B cell (primary cell): ENCODE data around the gene SPECC1L. TPM values are rescaled to one million over a fixed set of nuclear protein-coding genes. Genes with fewer than 3 reads are reported as not detected.

Source experiments
- ATAC-seq: fragments of 200-7000 bp; cut with Tn5 transposase; one replicate; pipeline ENCODE4 v1.10.0; 2021; ENCODE audit warnings: low read depth, mild to moderate bottlenecking, moderate number of reproducible peaks, moderate library complexity
- CTCF ChIA-PET: fragments of 350-600 bp; sonication (Branson Sonifier 250); formaldehyde crosslinking; loops from one replicate; lab custom pipeline; 2021; ENCODE audit warnings: antibody characterized with exemption, inconsistent platforms; lab: Charles Lee
- POLR2A ChIA-PET: fragments of 350-600 bp; sonication (Branson Sonifier 250); formaldehyde crosslinking; loops from one replicate; lab custom pipeline; 2021; ENCODE audit warnings: antibody characterized with exemption; lab: Charles Lee
- DNase-seq: peaks from one replicate; pipeline ENCODE4 v3.0.0; 2013
- H2AFZ ChIP-seq: 2 replicates; pipeline ENCODE4 v1.6.1; 2012; ENCODE audit warnings: mild to moderate bottlenecking, low read depth, low read length; ENCODE audit not compliant: insufficient read depth, poor library complexity, severe bottlenecking
- H3K27ac ChIP-seq, 2 donors: 1 replicate in 1 of 2; 2 replicates in 1 of 2; pipeline ENCODE4 v1.5.1; 2012 to 2013; ENCODE audit warnings: low read length in 2 of 2, mild to moderate bottlenecking in 2 of 2, moderate library complexity in 1 of 2
- H3K27me3 ChIP-seq, 4 experiments: fragments of 200-600 bp in 1 of 4; sonication (generic) in 1 of 4; replicated peaks in 1 of 4; 1 replicate in 2 of 4; 2 replicates in 2 of 4; pipeline versions ENCODE4 v1.6.1 to v1.7.0; 2013 to 2016; ENCODE audit warnings: low read length in 3 of 4, mild to moderate bottlenecking in 2 of 4, mixed read lengths in 1 of 4, moderate library complexity in 1 of 4; ENCODE audit not compliant: insufficient read depth in 4 of 4, control insufficient read depth in 3 of 4; ENCODE audit errors: control extremely low read depth in 1 of 4
- H3K36me3 ChIP-seq, 2 experiments: replicated peaks in 1 of 2; 1 replicate in 1 of 2; 2 replicates in 1 of 2; pipeline versions ENCODE4 v1.6.1 to v1.7.1; 2013; ENCODE audit warnings: low read length in 1 of 2; ENCODE audit not compliant: insufficient read depth in 2 of 2, control insufficient read depth in 1 of 2; ENCODE audit errors: control extremely low read depth in 1 of 2, extremely low read depth in 1 of 2
- H3K4me1 ChIP-seq, 2 donors: fragments of 200-600 bp in 1 of 2; sonication (generic) in 1 of 2; 1 replicate in 1 of 2; 2 replicates in 1 of 2; pipeline versions ENCODE4 v1.5.1 to v1.6.1; 2013 to 2017; ENCODE audit warnings: low read length in 2 of 2; ENCODE audit not compliant: control insufficient read depth in 2 of 2, insufficient read depth in 2 of 2
- H3K4me2 ChIP-seq: replicated peaks from 2 replicates; pipeline ENCODE3; 2012; ENCODE audit warnings: mild to moderate bottlenecking, low read depth, low read length; ENCODE audit not compliant: poor library complexity, severe bottlenecking
- H3K4me3 ChIP-seq, 5 experiments: fragments of 200-600 bp in 1 of 5; sonication (generic) in 1 of 5; 1 replicate in 3 of 5; 2 replicates in 2 of 5; pipeline versions ENCODE4 v1.5.1 to v1.7.0; 2011 to 2016; ENCODE audit warnings: low read length in 4 of 5, mild to moderate bottlenecking in 4 of 5, low read depth in 2 of 5, control low read depth in 1 of 5, moderate library complexity in 1 of 5; ENCODE audit not compliant: insufficient read depth in 1 of 5; ENCODE audit errors: control extremely low read depth in 1 of 5, extremely low read depth in 1 of 5
- H3K79me2 ChIP-seq: fragments of 200-600 bp; sonication (generic); one replicate; pipeline ENCODE4 v1.6.0; 2016; ENCODE audit warnings: low read length; ENCODE audit not compliant: control insufficient read depth, insufficient read depth
- H3K9ac ChIP-seq: fragments of 200-600 bp; sonication (generic); 2 replicates; pipeline ENCODE4 v1.6.1; 2017; ENCODE audit warnings: mild to moderate bottlenecking, low read length, moderate library complexity
- H3K9me3 ChIP-seq, 3 donors: one replicate each; pipeline versions ENCODE4 v1.6.1 to v1.7.1; 2013; ENCODE audit warnings: low read length in 2 of 3; ENCODE audit not compliant: control insufficient read depth in 2 of 3, insufficient read depth in 1 of 3; ENCODE audit errors: control extremely low read depth in 1 of 3
- H4K20me1 ChIP-seq: 2 replicates; pipeline ENCODE4 v1.6.0; 2012; ENCODE audit warnings: mild to moderate bottlenecking, low read length; ENCODE audit not compliant: insufficient read depth, control insufficient read depth, poor library complexity, severe bottlenecking
- H3K27ac Mint-ChIP-seq: one replicate; pipeline ENCODE4 v1.8.0; 2021; ENCODE audit warnings: mixed read lengths
- H3K27me3 Mint-ChIP-seq: one replicate; pipeline ENCODE4 v1.8.0; 2021; ENCODE audit warnings: mixed read lengths
- H3K4me1 Mint-ChIP-seq: one replicate; pipeline ENCODE4 v1.8.0; 2021; ENCODE audit warnings: mixed read lengths
- H3K4me3 Mint-ChIP-seq: one replicate; pipeline ENCODE4 v1.8.0; 2021; ENCODE audit warnings: mixed read lengths
- H3K9me3 Mint-ChIP-seq: one replicate; pipeline ENCODE4 v1.8.0; 2022; ENCODE audit warnings: mixed read lengths; ENCODE audit not compliant: insufficient read depth
- EZH2 ChIP-seq: IDR thresholded peaks from 2 replicates; pipeline ENCODE4 v1.6.1; 2012; ENCODE audit warnings: borderline replicate concordance, low read depth, mild to moderate bottlenecking, moderate library complexity, low read length; ENCODE audit not compliant: insufficient read depth, poor library complexity, severe bottlenecking
- WGBS: methylation state at CpG from one replicate; pipeline ENCODE4 v1.1.5; 2013; ENCODE audit warnings: missing lambda C conversion rate; ENCODE audit not compliant: insufficient coverage; 5-methylcytosine and 5-hydroxymethylcytosine counted together
- intact Hi-C: fragments of 100-400 bp; cut with micrococcal nuclease; formaldehyde crosslinking; loops from one replicate; pipeline ENCODE4 v1.10.0; 2022
- polyA plus RNA-seq: library from polyadenylated mRNA; depleted of rRNA; stranded (reverse); fragments of >200 nt; gene quantifications from 2 replicates; pipeline ENCODE4 v1.2.3, GENCODE V29; 2012
- total RNA-seq, 2 donors: library from RNA; stranded (reverse); fragments of 120-200 nt in 1 of 2; gene quantifications; 1 replicate in 1 of 2; 2 replicates in 1 of 2; pipeline versions ENCODE4 v1.2.3 to v1.2.4, GENCODE V29; 2013 to 2022
- TF ChIP-seq, protein P1 (sequence below): fragments of 200-600 bp; IDR thresholded peaks from one replicate; pipeline ENCODE4 v1.8.0; 2022; ENCODE audit warnings: antibody characterized with exemption, mild to moderate bottlenecking

Gene SPECC1L
- total and polyA plus RNA-seq, 2 donors (not counting 1 experiment from before 2014, with no cell fraction given): 14.4 to 85.3 TPM

DNA sequence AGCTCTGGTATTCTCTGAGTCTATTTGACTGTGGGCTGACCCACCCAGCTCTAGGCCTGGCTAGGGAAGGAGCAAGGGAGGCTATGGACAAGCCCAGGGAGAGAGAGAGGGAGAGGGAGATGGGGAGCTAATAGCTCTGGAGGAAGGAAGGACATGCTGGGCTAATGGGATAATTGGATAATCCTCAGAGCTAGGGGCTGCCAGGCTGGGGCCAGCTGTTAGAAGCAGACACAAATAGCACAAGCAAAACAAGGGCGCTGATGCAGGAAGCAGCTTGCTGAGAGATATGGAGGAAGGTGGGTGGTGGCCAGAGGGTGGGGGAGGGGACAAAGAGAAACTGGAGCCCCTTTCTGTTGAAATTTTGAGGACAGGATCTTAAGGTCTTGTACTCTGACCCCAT is 180.0 kb downstream of the SPECC1L start:
- no peak for DNase-seq
- H3K9me3 ChIP-seq: peaks cover 0 to 7% (median 1%) of the 10 kb centered on the region in 3 donors
- TF ChIP-seq, protein P1, sequence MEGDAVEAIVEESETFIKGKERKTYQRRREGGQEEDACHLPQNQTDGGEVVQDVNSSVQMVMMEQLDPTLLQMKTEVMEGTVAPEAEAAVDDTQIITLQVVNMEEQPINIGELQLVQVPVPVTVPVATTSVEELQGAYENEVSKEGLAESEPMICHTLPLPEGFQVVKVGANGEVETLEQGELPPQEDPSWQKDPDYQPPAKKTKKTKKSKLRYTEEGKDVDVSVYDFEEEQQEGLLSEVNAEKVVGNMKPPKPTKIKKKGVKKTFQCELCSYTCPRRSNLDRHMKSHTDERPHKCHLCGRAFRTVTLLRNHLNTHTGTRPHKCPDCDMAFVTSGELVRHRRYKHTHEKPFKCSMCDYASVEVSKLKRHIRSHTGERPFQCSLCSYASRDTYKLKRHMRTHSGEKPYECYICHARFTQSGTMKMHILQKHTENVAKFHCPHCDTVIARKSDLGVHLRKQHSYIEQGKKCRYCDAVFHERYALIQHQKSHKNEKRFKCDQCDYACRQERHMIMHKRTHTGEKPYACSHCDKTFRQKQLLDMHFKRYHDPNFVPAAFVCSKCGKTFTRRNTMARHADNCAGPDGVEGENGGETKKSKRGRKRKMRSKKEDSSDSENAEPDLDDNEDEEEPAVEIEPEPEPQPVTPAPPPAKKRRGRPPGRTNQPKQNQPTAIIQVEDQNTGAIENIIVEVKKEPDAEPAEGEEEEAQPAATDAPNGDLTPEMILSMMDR: no peak
- peak; percentile 28 for ATAC-seq
- peak overlapping the region; percentile 18 for H3K4me2 ChIP-seq
- ChIA-PET CTCF (interaction anchor here (0.9 to 1.3 kb wide), 2 partner anchors 13 to 23 kb away, joined by 4 read pairs; partner anchors contain the start of gene ADORA2A), POLR2A (no interaction called here)
- peaks cover 7% of the 10 kb centered on the region for H3K79me2 ChIP-seq
- peaks cover 8 to 16% of the 10 kb centered on the region in 2 donors for H3K4me1 ChIP-seq
- Mint-ChIP-seq H3K27me3 (no peaks in the 10 kb centered on the region), H3K27ac (no peak overlapping the region), H3K4me3 (peak overlapping the region; percentile 18), H3K4me1 (peaks cover 28% of the 10 kb centered on the region), H3K9me3 (no peaks in the 10 kb centered on the region)
- WGBS: 0% methylated on average over 1 of the region's 1 CpG
- H3K4me3 ChIP-seq: no peak overlapping the region
- H3K9ac ChIP-seq: no peak overlapping the region
- no peak overlapping the region for H2AFZ ChIP-seq
- no peak overlapping the region for H3K27ac ChIP-seq
- no peaks in the 10 kb centered on the region for H4K20me1 ChIP-seq
- H3K27me3 ChIP-seq: no peaks in the 10 kb centered on the region
- intact Hi-C loops: no loop called here
- H3K36me3 ChIP-seq: peaks cover 0 to 3% of the 10 kb centered on the region in 2 experiments

DNA sequence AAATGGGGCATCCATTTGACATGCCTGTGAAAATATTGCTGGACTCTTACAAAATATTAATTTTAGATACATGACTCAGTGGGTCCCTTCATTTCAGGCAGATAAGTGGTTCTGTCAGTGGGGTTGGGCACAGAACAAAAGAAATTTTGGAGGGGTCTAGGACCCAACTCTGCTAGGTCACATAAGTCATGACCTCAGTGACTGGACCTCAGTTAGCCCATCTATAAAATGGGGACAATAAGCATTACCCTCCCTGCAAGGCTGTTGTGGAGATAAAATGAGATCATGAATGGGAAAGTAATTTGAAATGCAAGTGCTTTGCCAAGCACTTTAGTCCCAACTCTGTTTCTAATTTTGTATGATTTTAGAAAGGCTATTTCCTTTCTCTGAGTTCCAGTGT is 180.5 kb downstream of the SPECC1L start:
- Histone ChIP-seq H2AFZ (no peak overlapping the region), H3K27me3 (no peaks in the 10 kb centered on the region), H3K4me2 (no peak overlapping the region), H3K4me1 (peaks cover 8 to 16% of the 10 kb centered on the region in 2 donors), H3K4me3 (no peak overlapping the region), H3K36me3 (no peaks in the 10 kb centered on the region), H3K9ac (no peak overlapping the region), H3K79me2 (peaks cover 6% of the 10 kb centered on the region), H3K27ac (no peak overlapping the region), H4K20me1 (no peaks in the 10 kb centered on the region), H3K9me3 (peaks cover 0 to 7% (median 1%) of the 10 kb centered on the region in 3 donors)
- ChIA-PET POLR2A (no interaction called here), CTCF (interaction anchor here (0.9 to 1.3 kb wide), 2 partner anchors 13 to 24 kb away, joined by 4 read pairs; partner anchors contain the start of gene ADORA2A)
- no peak overlapping the region for H3K27ac Mint-ChIP-seq
- intact Hi-C loops: no loop called here
- no peaks in the 10 kb centered on the region for H3K9me3 Mint-ChIP-seq
- TF ChIP-seq, protein P1: no peak
- TF ChIP-seq EZH2: no peak
- ATAC-seq: no peak
- H3K4me1 Mint-ChIP-seq: peaks cover 29% of the 10 kb centered on the region
- DNase-seq: no peak
- H3K27me3 Mint-ChIP-seq: no peaks in the 10 kb centered on the region
- H3K4me3 Mint-ChIP-seq: no peak overlapping the region
